Parathyroid adenoma (tissue), 2 donors: Measurements from ENCODE around the gene USP30.

Experiments
- H2AFZ ChIP-seq: fragments of 300-600 bp; sonication (generic); one replicate; pipeline ENCODE4 v1.7.0; 2017; ENCODE audit warnings: antibody characterized with exemption, mild to moderate bottlenecking
- H3K27ac ChIP-seq: fragments of 300-600 bp; sonication (generic); one replicate; pipeline ENCODE4 v1.7.0; 2017
- H3K27me3 ChIP-seq: fragments of 300-600 bp; sonication (generic); one replicate; pipeline ENCODE4 v1.7.0; 2017; ENCODE audit warnings: low read length; ENCODE audit not compliant: control insufficient read depth, insufficient read depth
- H3K36me3 ChIP-seq: fragments of 300-600 bp; sonication (generic); one replicate; pipeline ENCODE4 v1.7.0; 2017; ENCODE audit warnings: low read length; ENCODE audit not compliant: control insufficient read depth, insufficient read depth
- H3K4me1 ChIP-seq: fragments of 300-600 bp; sonication (generic); one replicate; pipeline ENCODE4 v1.7.0; 2017; ENCODE audit warnings: control low read depth
- H3K4me2 ChIP-seq: fragments of 300-600 bp; sonication (generic); one replicate; pipeline ENCODE4 v1.7.0; 2017; ENCODE audit warnings: low read length
- H3K4me3 ChIP-seq: fragments of 300-600 bp; sonication (generic); one replicate; pipeline ENCODE4 v1.7.0; 2017; ENCODE audit warnings: low read depth, low read length
- H3K79me2 ChIP-seq: fragments of 300-600 bp; sonication (generic); one replicate; pipeline ENCODE4 v1.7.0; 2017; ENCODE audit warnings: control low read depth
- H3K9ac ChIP-seq: fragments of 300-600 bp; sonication (generic); one replicate; pipeline ENCODE4 v1.7.0; 2017; ENCODE audit warnings: mild to moderate bottlenecking
- H3K9me3 ChIP-seq: fragments of 300-600 bp; sonication (generic); one replicate; pipeline ENCODE4 v1.7.0; 2017; ENCODE audit warnings: low read length; ENCODE audit not compliant: control insufficient read depth
- CTCF ChIP-seq: fragments of 300-600 bp; sonication (generic); IDR thresholded peaks from one replicate; pipeline ENCODE4 v1.7.0; 2017; ENCODE audit warnings: antibody characterized with exemption, mild to moderate bottlenecking
- donor health status: primary hyperparathyroidism.

Gene USP30

DNA sequence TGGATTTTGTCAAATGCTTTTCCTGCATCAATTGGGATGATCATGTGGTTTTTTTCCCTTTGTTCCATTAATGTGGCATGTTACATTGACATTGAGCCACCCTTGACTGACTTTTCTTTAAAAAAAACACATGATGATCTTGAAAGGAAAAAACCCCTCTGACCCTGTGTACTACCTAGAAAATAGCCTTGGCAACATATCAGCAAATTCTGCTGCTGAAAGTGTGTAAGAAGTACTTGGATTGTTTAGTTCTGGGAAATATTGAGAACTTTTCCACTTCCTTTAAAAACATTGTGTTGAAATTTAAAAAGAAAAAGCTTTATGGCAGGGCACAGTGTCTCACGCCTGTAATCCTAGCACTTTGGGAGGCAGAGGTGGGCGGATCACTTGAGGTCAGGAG, 84.7 kb downstream of the USP30 start:
- Histone ChIP-seq H3K9ac (no peak overlapping the region), H3K4me3 (no peak overlapping the region), H3K4me1 (peaks cover 9% of the 10 kb centered on the region), H2AFZ (no peak overlapping the region), H3K27me3 (no peaks in the 10 kb centered on the region), H3K79me2 (peaks cover 35% of the 10 kb centered on the region), H3K36me3 (no peaks in the 10 kb centered on the region), H3K27ac (peak overlapping the region; percentile 13), H3K4me2 (no peak overlapping the region), H3K9me3 (no peaks in the 10 kb centered on the region)
- no peak for TF ChIP-seq CTCF
